Uterus (tissue), 4 donors: ENCODE results near the gene MAX. TPM values are rescaled to one million over a fixed set of nuclear protein-coding genes. Genes with fewer than 3 reads are reported as not detected.

Experiments used
- DNase-seq, 2 donors: peaks; one replicate each; pipeline ENCODE4 v3.0.0-alpha.2; 2019 to 2020
- H3K27ac ChIP-seq, 2 donors: fragments of 200-600 bp; sonication (generic); 1 replicate in 1 of 2; 2 replicates in 1 of 2; pipeline ENCODE4 v1.5.1; 2016 to 2018
- H3K27me3 ChIP-seq, 2 donors: fragments of 200-600 bp; sonication (generic); one replicate each; pipeline ENCODE4 v1.5.1; 2018 to 2019; ENCODE audit warnings: control low read depth in 1 of 2
- H3K36me3 ChIP-seq, 2 donors: fragments of 200-600 bp; sonication (generic); one replicate each; pipeline ENCODE4 v1.5.1; 2019; ENCODE audit warnings: control low read depth in 1 of 2
- H3K4me1 ChIP-seq, 2 donors: fragments of 200-600 bp; sonication (generic); one replicate each; pipeline ENCODE4 v1.5.1; 2018 to 2019; ENCODE audit warnings: control low read depth in 1 of 2
- H3K4me3 ChIP-seq, 2 donors: fragments of 200-600 bp; sonication (generic); 1 replicate in 1 of 2; 2 replicates in 1 of 2; pipeline ENCODE4 v1.5.1; 2018 to 2019; ENCODE audit warnings: mild to moderate bottlenecking in 1 of 2
- H3K9me3 ChIP-seq, 2 donors: fragments of 200-600 bp; sonication (generic); one replicate each; pipeline ENCODE4 v1.5.1; 2019; ENCODE audit warnings: control low read depth in 1 of 2
- POLR2A ChIP-seq, 2 donors: fragments of 450-650 bp; IDR thresholded peaks; one replicate each; pipeline ENCODE4 v1.6.1; 2016; ENCODE audit warnings: antibody characterized with exemption in 2 of 2, mild to moderate bottlenecking in 1 of 2, moderate library complexity in 1 of 2
- intact Hi-C: fragments of 100-400 bp; cut with DNase I; formaldehyde crosslinking; loops from one replicate; pipeline ENCODE4 v1.15.1; 2023; ENCODE audit warnings: low total_unique reads
- total RNA-seq, 4 donors: library from RNA; depleted of rRNA in 3 of 4; stranded (reverse); fragments of >200 nt in 3 of 4; gene quantifications; one replicate each; pipeline versions ENCODE4 v1.1.0 to v1.2.4, GENCODE V29; 2014 to 2023
- TF ChIP-seq, protein P1 (sequence below), 4 experiments: fragments of 200-600 bp in 2 of 4; fragments of 450-650 bp in 2 of 4; sonication (generic) in 2 of 4; IDR thresholded peaks; one replicate each; pipeline ENCODE4 v1.5.1; 2016 to 2019; ENCODE audit warnings: antibody characterized with exemption in 4 of 4, mild to moderate bottlenecking in 2 of 4, moderate library complexity in 1 of 4
- donor health status: DM: yes; HTN: yes; CAD: no.

Gene MAX
- total RNA-seq, 4 donors from 2014 or later: 32.6 to 153 (median 68.4) TPM

DNA sequence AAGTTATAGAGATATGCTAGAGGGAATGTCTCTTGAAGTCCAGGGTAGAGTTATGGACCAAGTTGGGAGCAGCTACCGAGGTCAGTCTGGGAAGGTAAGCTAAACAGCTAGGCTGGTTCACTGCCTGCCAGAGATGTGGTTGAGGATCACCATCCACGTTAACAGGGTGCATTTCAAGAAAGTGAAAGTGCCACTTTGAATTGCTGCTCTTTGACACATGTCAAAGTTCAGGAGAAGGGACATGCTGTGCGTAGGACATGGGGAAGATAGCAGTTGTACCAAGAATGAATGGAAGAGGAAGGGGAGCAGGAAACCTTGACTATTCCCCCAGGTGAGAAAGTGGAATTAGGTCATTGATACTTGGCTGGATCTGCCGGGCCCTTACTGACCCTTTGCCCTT, 49.5 kb downstream of the MAX start:
- Histone ChIP-seq H3K9me3 (no peaks in the 10 kb centered on the region), H3K27me3 (no peaks in the 10 kb centered on the region), H3K36me3 (no peaks in the 10 kb centered on the region), H3K27ac (no peak overlapping the region), H3K4me1 (no peaks in the 10 kb centered on the region), H3K4me3 (no peak overlapping the region)
- no peak for DNase-seq
- TF ChIP-seq POLR2A (IDR thresholded peaks at IDR 0.05): no peak
- TF ChIP-seq, protein P1, sequence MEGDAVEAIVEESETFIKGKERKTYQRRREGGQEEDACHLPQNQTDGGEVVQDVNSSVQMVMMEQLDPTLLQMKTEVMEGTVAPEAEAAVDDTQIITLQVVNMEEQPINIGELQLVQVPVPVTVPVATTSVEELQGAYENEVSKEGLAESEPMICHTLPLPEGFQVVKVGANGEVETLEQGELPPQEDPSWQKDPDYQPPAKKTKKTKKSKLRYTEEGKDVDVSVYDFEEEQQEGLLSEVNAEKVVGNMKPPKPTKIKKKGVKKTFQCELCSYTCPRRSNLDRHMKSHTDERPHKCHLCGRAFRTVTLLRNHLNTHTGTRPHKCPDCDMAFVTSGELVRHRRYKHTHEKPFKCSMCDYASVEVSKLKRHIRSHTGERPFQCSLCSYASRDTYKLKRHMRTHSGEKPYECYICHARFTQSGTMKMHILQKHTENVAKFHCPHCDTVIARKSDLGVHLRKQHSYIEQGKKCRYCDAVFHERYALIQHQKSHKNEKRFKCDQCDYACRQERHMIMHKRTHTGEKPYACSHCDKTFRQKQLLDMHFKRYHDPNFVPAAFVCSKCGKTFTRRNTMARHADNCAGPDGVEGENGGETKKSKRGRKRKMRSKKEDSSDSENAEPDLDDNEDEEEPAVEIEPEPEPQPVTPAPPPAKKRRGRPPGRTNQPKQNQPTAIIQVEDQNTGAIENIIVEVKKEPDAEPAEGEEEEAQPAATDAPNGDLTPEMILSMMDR (IDR thresholded peaks at IDR 0.05): no peak
- intact Hi-C loops: no loop called here

DNA sequence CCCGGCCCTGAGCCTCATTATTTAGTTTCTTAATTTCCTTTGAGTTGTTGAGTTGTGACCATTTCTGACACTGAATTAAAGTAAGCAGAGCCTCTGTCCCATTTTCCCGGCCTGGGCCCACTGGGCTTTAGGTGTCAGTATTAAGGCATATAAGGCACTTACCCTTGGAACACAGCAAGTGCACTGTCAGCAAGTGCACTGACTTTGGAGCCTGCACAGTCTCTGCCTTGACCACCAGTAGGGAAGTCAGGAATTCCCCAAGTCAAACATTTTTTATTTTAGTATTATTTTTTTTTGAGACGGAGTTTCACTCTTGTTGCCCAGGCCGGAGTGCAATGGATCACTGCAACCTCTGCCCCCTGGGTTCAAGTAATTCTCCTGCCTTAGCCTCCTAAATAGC, 56.6 kb downstream of the MAX start:
- TF ChIP-seq, protein P1 (IDR thresholded peaks at IDR 0.05): no peak
- TF ChIP-seq POLR2A (IDR thresholded peaks at IDR 0.05): no peak
- no peaks in the 10 kb centered on the region for H3K27me3 ChIP-seq
- no peaks in the 10 kb centered on the region for H3K9me3 ChIP-seq
- no peak overlapping the region for H3K27ac ChIP-seq
- H3K4me3 ChIP-seq: no peak overlapping the region
- no peaks in the 10 kb centered on the region for H3K4me1 ChIP-seq
- no peaks in the 10 kb centered on the region for H3K36me3 ChIP-seq
- DNase-seq: no peak
- intact Hi-C loops: no loop called here

DNA sequence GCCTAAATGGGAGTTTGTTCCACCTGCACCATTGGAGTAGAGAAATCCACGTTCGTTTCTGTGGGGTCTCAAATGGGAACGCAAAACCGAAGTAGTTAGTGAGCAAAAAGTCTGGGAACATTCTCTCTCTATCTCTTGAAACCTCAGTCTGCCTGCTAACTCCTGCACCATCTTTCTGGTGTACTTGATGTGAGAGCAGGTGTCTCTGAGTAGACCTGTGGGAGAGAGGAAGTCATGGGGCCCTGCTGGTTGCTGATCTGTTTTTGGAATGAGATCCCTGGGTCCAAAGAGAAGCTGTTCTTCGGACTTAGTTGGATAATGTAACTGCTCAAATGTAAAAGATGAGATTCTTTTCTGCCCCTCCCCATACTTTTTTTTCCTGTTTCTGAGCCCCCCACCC, 57.3 kb downstream of the MAX start:
- Histone ChIP-seq H3K4me1 (no peaks in the 10 kb centered on the region), H3K27me3 (no peaks in the 10 kb centered on the region), H3K4me3 (no peak overlapping the region), H3K27ac (no peak overlapping the region), H3K9me3 (no peaks in the 10 kb centered on the region), H3K36me3 (no peaks in the 10 kb centered on the region)
- TF ChIP-seq POLR2A (IDR thresholded peaks at IDR 0.05): no peak
- TF ChIP-seq, protein P1 (IDR thresholded peaks at IDR 0.05): no peak
- intact Hi-C loops: no loop called here
- DNase-seq: no peak

DNA sequence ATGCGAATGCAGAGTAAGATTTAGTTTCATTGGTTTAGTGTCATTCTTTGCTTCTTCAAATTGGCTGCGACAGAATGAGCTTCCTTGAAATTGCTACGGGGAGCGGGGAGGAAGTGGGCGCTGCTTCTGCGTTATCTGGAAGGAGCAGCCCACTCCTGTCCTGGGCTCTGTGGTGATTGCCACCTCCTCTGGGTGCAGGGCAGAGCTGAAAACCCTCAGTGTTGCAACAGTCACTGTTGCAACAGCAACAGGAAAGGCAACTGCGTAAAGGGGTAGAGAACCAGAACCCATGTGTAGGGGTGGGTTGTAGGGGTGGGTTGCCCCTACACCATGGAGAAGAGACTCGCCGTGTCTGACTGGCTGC, 57.7 kb downstream of the MAX start:
- intact Hi-C loops: no loop called here
- no peak for DNase-seq
- H3K36me3 ChIP-seq: no peaks in the 10 kb centered on the region

DNA sequence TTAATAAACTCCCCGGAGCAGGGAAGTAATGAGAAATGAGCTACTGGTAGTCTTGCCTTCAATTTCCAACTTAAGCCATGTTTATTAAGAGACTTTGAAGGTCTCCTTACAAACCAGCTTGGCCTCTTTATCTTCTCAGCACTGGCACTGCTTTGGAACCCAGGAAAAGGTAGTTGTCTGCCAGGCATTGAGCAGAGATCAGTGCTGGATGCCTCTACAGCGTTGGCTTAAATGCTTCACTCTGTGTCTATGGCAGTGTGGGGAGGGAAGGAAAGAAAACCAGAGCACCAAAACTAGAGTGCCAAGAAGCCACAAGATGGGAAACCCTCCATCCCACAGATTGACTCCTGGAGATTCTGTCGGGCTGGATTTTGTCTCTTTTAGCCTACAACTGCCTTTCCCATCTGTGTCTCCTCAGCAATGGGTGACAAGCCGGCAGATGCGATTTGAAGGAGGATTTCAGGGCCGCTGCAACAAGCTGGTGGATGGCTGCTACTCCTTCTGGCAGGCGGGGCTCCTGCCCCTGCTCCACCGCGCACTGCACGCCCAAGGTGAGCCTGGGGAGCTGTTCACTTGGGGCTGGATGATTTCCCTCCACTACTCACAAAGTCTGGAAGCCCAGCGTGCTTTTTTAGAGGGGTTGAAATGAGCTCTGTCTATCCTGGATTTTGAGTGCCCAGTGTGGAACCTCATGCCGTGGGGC, 58.3 kb downstream of the MAX start:
- TF ChIP-seq, protein P1 (IDR thresholded peaks at IDR 0.05): no peak
- no peak for TF ChIP-seq POLR2A (IDR thresholded peaks at IDR 0.05)
- no peaks in the 10 kb centered on the region for H3K4me1 ChIP-seq
- no peak for DNase-seq
- no peak overlapping the region for H3K4me3 ChIP-seq
- intact Hi-C loops: no loop called here
- no peaks in the 10 kb centered on the region for H3K27me3 ChIP-seq
- H3K36me3 ChIP-seq: no peaks in the 10 kb centered on the region
- H3K9me3 ChIP-seq: no peaks in the 10 kb centered on the region
- no peak overlapping the region for H3K27ac ChIP-seq

More for the DNA sequence above, 57.7 kb downstream of the MAX start:
- H3K4me1 ChIP-seq: no peaks in the 10 kb centered on the region
- H3K9me3 ChIP-seq: no peaks in the 10 kb centered on the region
- no peak overlapping the region for H3K27ac ChIP-seq
- H3K4me3 ChIP-seq: no peak overlapping the region
- no peak for TF ChIP-seq POLR2A (IDR thresholded peaks at IDR 0.05)
- TF ChIP-seq, protein P1 (IDR thresholded peaks at IDR 0.05): no peak
- no peaks in the 10 kb centered on the region for H3K27me3 ChIP-seq
